ENCODE results near the gene LIG1. TPM values are rescaled to one million over a fixed set of nuclear protein-coding genes. Genes with fewer than 3 reads are reported as not detected.

Gene LIG1
- total and polyA plus RNA-seq, 2 experiments from 2014 or later: 79.3 to 96.9 TPM

DNA sequence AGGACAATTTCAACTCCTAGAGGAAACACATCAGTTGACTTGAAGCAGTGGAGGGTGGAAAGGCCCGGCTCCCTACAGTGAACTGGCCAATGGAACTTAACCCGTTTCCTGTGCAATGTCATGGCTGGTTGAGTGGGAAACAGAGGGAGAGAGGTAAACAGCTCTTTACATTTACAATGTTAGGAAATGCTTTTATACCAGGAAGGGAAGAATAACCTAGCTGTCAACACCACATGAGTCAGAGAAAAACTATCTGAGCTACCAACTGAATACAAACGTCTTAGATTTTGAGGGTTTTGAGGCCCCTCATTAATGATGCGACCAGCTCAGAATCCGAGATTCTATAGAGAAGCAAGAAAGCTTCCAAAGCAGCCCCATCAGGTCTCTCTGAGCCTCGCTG lies 48.9 kb upstream of the LIG1 start:
- Mint-ChIP-seq H3K9me3 (no peaks in the 10 kb centered on the region), H3K4me1 (peaks cover 8% of the 10 kb centered on the region; the same call in 2 of the 3 replicates), H3K27ac (no peak overlapping the region), H3K4me3 (no peak overlapping the region; the same call in 2 of the 3 replicates), H3K36me3 (ENCODE audit: low read depth) (no peaks in the 10 kb centered on the region; the same call in 1 of the 3 replicates), H3K27me3 (ENCODE audit: insufficient read depth, low read depth, poor library complexity) (no peaks in the 10 kb centered on the region)
- Histone ChIP-seq H3K9me2 (ENCODE audit: insufficient read depth) (no peaks in the 10 kb centered on the region), H4K20me1 (replicated peaks; ENCODE audit: insufficient read depth) (no peaks in the 10 kb centered on the region), H3K27ac (ENCODE audit: low read depth) (no peak overlapping the region), H3K27me3 (ENCODE audit: insufficient read depth) (no peaks in the 10 kb centered on the region), H3K36me3 (ENCODE audit: insufficient read depth) (no peaks in the 10 kb centered on the region), H3K79me2 (replicated peaks; ENCODE audit: insufficient read depth) (no peaks in the 10 kb centered on the region), H2AFZ (no peak overlapping the region), H3K4me3 (no peak overlapping the region), H3K4me2 (no peak overlapping the region), H3K4me1 (ENCODE audit: insufficient read depth) (no peaks in the 10 kb centered on the region), H3F3A (replicated peaks; ENCODE audit: low read depth) (no peaks in the 10 kb centered on the region)
- peak; percentile 29; the same call in 1 of the 3 replicates for ATAC-seq
- TF ChIP-seq ZNF462 (CRISPR knock-in tag; IDR thresholded peaks at IDR 0.05) (no peak), POLR2AphosphoS5 (IDR thresholded peaks at IDR 0.05; ENCODE audit: low read depth) (no peak), JUNB (IDR thresholded peaks at IDR 0.05; ENCODE audit: unreplicated experiment) (no peak), REST (IDR thresholded peaks at IDR 0.05; ENCODE audit: unreplicated experiment) (no peak), CTCF (conservative IDR thresholded peaks at IDR 0.05; ENCODE audit: low read depth in 2 of 2) (no peak), ZNF114 (CRISPR knock-in tag; IDR thresholded peaks at IDR 0.05) (no peak), EZH2phosphoT487 (IDR thresholded peaks at IDR 0.05; ENCODE audit: unreplicated experiment) (no peak), EZH2 (IDR thresholded peaks at IDR 0.05; ENCODE audit: low read depth, unreplicated experiment) (no peak), ZNF331 (CRISPR knock-in tag; IDR thresholded peaks at IDR 0.05; ENCODE audit: low read depth) (no peak), STAT1 (IDR thresholded peaks at IDR 0.05; ENCODE audit: unreplicated experiment) (no peak), NANOG (IDR thresholded peaks at IDR 0.05; ENCODE audit: borderline replicate concordance) (no peak), CREB1 (CRISPR knock-in tag; IDR thresholded peaks at IDR 0.05; ENCODE audit: low read depth) (no peak)
- TF ChIP-seq, protein P1, sequence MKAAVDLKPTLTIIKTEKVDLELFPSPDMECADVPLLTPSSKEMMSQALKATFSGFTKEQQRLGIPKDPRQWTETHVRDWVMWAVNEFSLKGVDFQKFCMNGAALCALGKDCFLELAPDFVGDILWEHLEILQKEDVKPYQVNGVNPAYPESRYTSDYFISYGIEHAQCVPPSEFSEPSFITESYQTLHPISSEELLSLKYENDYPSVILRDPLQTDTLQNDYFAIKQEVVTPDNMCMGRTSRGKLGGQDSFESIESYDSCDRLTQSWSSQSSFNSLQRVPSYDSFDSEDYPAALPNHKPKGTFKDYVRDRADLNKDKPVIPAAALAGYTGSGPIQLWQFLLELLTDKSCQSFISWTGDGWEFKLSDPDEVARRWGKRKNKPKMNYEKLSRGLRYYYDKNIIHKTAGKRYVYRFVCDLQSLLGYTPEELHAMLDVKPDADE (IDR thresholded peaks at IDR 0.05): no peak
- no peak for DNase-seq (ENCODE audit: low spot score)
